NCI-H1092 treated with DMSO at 0.1 percent for 48 hours (cell line): ENCODE data around the gene ETV5.
A peak's percentile ranks its signal among the peaks of the same experiment; 100 is the strongest.
"Not testable (repeated sequence)": the region's sequence is repeated elsewhere in the genome, so short reads cannot be mapped to it uniquely, and the experiment has no call there.

ENCODE experiments used
- DNase-seq: peaks from one replicate; lab custom pipeline; 2025; lab: John Stamatoyannopoulos, UW

Gene ETV5

GRCh38 chr3:186067360-186068242, 41.3 kb downstream of the ETV5 start:
- DNase-seq: no peak

- no peak for DNase-seq
Observed at GRCh38 chr3:186060222-186060621, 48.7 kb downstream of the ETV5 start.

- DNase-seq: no peak
Observed at GRCh38 chr3:186059192-186059591, 49.7 kb downstream of the ETV5 start.

GRCh38 chr3:186058225-186058624, 50.7 kb downstream of the ETV5 start:
- no peak for DNase-seq

GRCh38 chr3:186057594-186057993, 51.3 kb downstream of the ETV5 start:
- DNase-seq: no peak

GRCh38 chr3:186054792-186055352, 54.0 kb downstream of the ETV5 start:
- DNase-seq: no peak

GRCh38 chr3:186053954-186054791, 54.7 kb downstream of the ETV5 start:
- DNase-seq: peak; percentile 11

GRCh38 chr3:186052096-186052840, 56.6 kb downstream of the ETV5 start:
- no peak for DNase-seq

GRCh38 chr3:186049001-186049400, 59.9 kb downstream of the ETV5 start:
- no peak for DNase-seq

GRCh38 chr3:186048119-186048518, 60.8 kb downstream of the ETV5 start:
- DNase-seq: no peak

- DNase-seq: no peak
Observed at GRCh38 chr3:186046838-186047237, 62.1 kb downstream of the ETV5 start.

- no peak for DNase-seq
Observed at GRCh38 chr3:186044968-186045367, 63.9 kb downstream of the ETV5 start.

- no peak for DNase-seq
Observed at GRCh38 chr3:186044427-186044826, 64.5 kb downstream of the ETV5 start.

- DNase-seq: no peak
Observed at GRCh38 chr3:186042521-186043202, 66.2 kb downstream of the ETV5 start.

GRCh38 chr3:186042036-186042435, 66.9 kb downstream of the ETV5 start:
- DNase-seq: no peak

- DNase-seq: no peak
Observed at GRCh38 chr3:186038360-186038759, 70.5 kb downstream of the ETV5 start.

GRCh38 chr3:186035277-186035676, 73.6 kb downstream of the ETV5 start:
- DNase-seq: no peak

- no peak for DNase-seq
Observed at GRCh38 chr3:186032321-186032720, 76.6 kb downstream of the ETV5 start.

- not testable (repeated sequence) for DNase-seq
Observed at GRCh38 chr3:186025993-186026392, 82.9 kb downstream of the ETV5 start.

- no peak for DNase-seq
Observed at GRCh38 chr3:186025161-186025560, 83.7 kb downstream of the ETV5 start.

- no peak for DNase-seq
Observed at GRCh38 chr3:186024210-186024609, 84.7 kb downstream of the ETV5 start.
